HG03039 (cell line): ENCODE data around the gene GPD1L.
"Not testable (repeated sequence)": the region's sequence is repeated elsewhere in the genome, so short reads cannot be mapped to it uniquely, and the experiment has no call there.

Source experiments
- ATAC-seq: cut with Tn5 transposase; IDR thresholded peaks from one replicate; pipeline ENCODE4 v1.9.1; 2021; ENCODE audit warnings: mild to moderate bottlenecking, moderate library complexity; ENCODE audit not compliant: unreplicated experiment

The GPD1L gene

GRCh38 chr3:32106132-32106928 lies at the start of gene GPD1L:
TSS of gene GPD1L (plus strand) at chr3:32106620. CDS start at chr3:32106712, 92 bp downstream.
- ATAC-seq: peak; percentile 100

- ATAC-seq: not testable (repeated sequence)
Measured at GRCh38 chr3:32058465-32058864, 48.0 kb upstream of the GPD1L start.

GRCh38 chr3:32062950-32063582 lies 43.4 kb upstream of the GPD1L start:
- no peak for ATAC-seq

GRCh38 chr3:32066686-32067085 lies 39.7 kb upstream of the GPD1L start:
- no peak for ATAC-seq

GRCh38 chr3:32074194-32074593 lies 32.2 kb upstream of the GPD1L start:
- ATAC-seq: not testable (repeated sequence)

GRCh38 chr3:32076566-32076965 lies 29.9 kb upstream of the GPD1L start:
- no peak for ATAC-seq

GRCh38 chr3:32077260-32078084 lies 28.9 kb upstream of the GPD1L start:
- no peak for ATAC-seq

- ATAC-seq: no peak
Measured at GRCh38 chr3:32078085-32078634, 28.3 kb upstream of the GPD1L start.

GRCh38 chr3:32078864-32079263 lies 27.6 kb upstream of the GPD1L start:
- ATAC-seq: no peak

- no peak for ATAC-seq
Measured at GRCh38 chr3:32082721-32083120, 23.7 kb upstream of the GPD1L start.

GRCh38 chr3:32083702-32084270 lies 22.6 kb upstream of the GPD1L start:
- ATAC-seq: no peak

GRCh38 chr3:32084870-32085269 lies 21.6 kb upstream of the GPD1L start:
- ATAC-seq: no peak

GRCh38 chr3:32086464-32086863 lies 20.0 kb upstream of the GPD1L start:
- no peak for ATAC-seq

- no peak for ATAC-seq
Measured at GRCh38 chr3:32089476-32089875, 16.9 kb upstream of the GPD1L start.

- no peak for ATAC-seq
Measured at GRCh38 chr3:32093204-32093603, 13.2 kb upstream of the GPD1L start.

- no peak for ATAC-seq
Measured at GRCh38 chr3:32095431-32095830, 11.0 kb upstream of the GPD1L start.

- no peak for ATAC-seq
Measured at GRCh38 chr3:32097768-32098167, 8.7 kb upstream of the GPD1L start.

GRCh38 chr3:32098528-32098927 lies 7.9 kb upstream of the GPD1L start:
- ATAC-seq: no peak

- ATAC-seq: no peak
Measured at GRCh38 chr3:32100465-32100864, 6.0 kb upstream of the GPD1L start.

- no peak for ATAC-seq
Measured at GRCh38 chr3:32102289-32102688, 4.1 kb upstream of the GPD1L start.

GRCh38 chr3:32104492-32104891 lies 1.9 kb upstream of the GPD1L start:
- no peak for ATAC-seq
